ENCODE measurements around the gene TIAM1. TPM values are rescaled to one million over a fixed set of nuclear protein-coding genes. Genes with fewer than 3 reads are reported as not detected.

TIAM1 gene
- total RNA-seq, 1 experiment from 2014 or later = 7.8 TPM

- no peak overlapping the region for H3K27ac ChIP-seq
- H3K4me1 ChIP-seq (replicated peaks) = peaks cover 29% of the 10 kb centered on the region
- H3K36me3 ChIP-seq = no peaks in the 10 kb centered on the region
- no peak overlapping the region for H3K4me3 ChIP-seq
- H3K9me3 ChIP-seq (replicated peaks) = no peaks in the 10 kb centered on the region
- peak; percentile 65 to 70 for DNase-seq (ENCODE audit: low read depth in 1 of 2, low spot score in 2 of 2)
- H3K27me3 ChIP-seq (replicated peaks) = no peaks in the 10 kb centered on the region
Observed at GRCh38 chr21:31135531-31136184, 208.4 kb downstream of the TIAM1 start.

GRCh38 chr21:31133243-31133830 is 210.7 kb downstream of the TIAM1 start:
- Histone ChIP-seq H3K27ac (no peak overlapping the region), H3K27me3 (replicated peaks) (no peaks in the 10 kb centered on the region), H3K4me1 (replicated peaks) (peaks cover 38% of the 10 kb centered on the region), H3K4me3 (no peak overlapping the region), H3K9me3 (replicated peaks) (no peaks in the 10 kb centered on the region), H3K36me3 (no peaks in the 10 kb centered on the region)
- no peak for DNase-seq (ENCODE audit: low read depth in 1 of 2, low spot score in 2 of 2)

GRCh38 chr21:31132574-31133242 is 211.4 kb downstream of the TIAM1 start:
- Histone ChIP-seq H3K4me1 (replicated peaks) (peaks cover 42% of the 10 kb centered on the region), H3K4me3 (no peak overlapping the region), H3K36me3 (no peaks in the 10 kb centered on the region), H3K27me3 (replicated peaks) (no peaks in the 10 kb centered on the region), H3K27ac (no peak overlapping the region), H3K9me3 (replicated peaks) (no peaks in the 10 kb centered on the region)
- peak in 1 of 2 experiments; percentile 49 for DNase-seq (ENCODE audit: low read depth in 1 of 2, low spot score in 2 of 2)

- Histone ChIP-seq H3K36me3 (0 out of 2 replicates have a peak, but pooled peaks cover 3% of the 10 kb centered on the region), H3K9me3 (replicated peaks) (no peaks in the 10 kb centered on the region), H3K27me3 (replicated peaks) (no peaks in the 10 kb centered on the region), H3K4me1 (replicated peaks) (peaks cover 36% of the 10 kb centered on the region), H3K4me3 (no peak overlapping the region), H3K27ac (no peak overlapping the region)
- no peak for DNase-seq (ENCODE audit: low read depth in 1 of 2, low spot score in 2 of 2)
Observed at GRCh38 chr21:31130821-31131220, 213.2 kb downstream of the TIAM1 start.

GRCh38 chr21:31128234-31128633 is 215.8 kb downstream of the TIAM1 start:
- H3K36me3 ChIP-seq = 0 out of 2 replicates have a peak, but pooled peaks cover 3% of the 10 kb centered on the region
- no peak overlapping the region for H3K4me3 ChIP-seq
- H3K27me3 ChIP-seq (replicated peaks) = no peaks in the 10 kb centered on the region
- peaks cover 27% of the 10 kb centered on the region for H3K4me1 ChIP-seq (replicated peaks)
- peak overlapping the region; percentile 1; the same call in 1 of the 2 replicates for H3K27ac ChIP-seq
- H3K9me3 ChIP-seq (replicated peaks) = no peaks in the 10 kb centered on the region
- peak in 1 of 2 experiments; percentile 41 for DNase-seq (ENCODE audit: low read depth in 1 of 2, low spot score in 2 of 2)

GRCh38 chr21:31124010-31124409 is 220.1 kb downstream of the TIAM1 start:
- H3K4me3 ChIP-seq = no peak overlapping the region
- H3K4me1 ChIP-seq (replicated peaks) = peaks cover 15% of the 10 kb centered on the region
- no peaks in the 10 kb centered on the region for H3K9me3 ChIP-seq (replicated peaks)
- H3K27ac ChIP-seq = no peak overlapping the region
- no peak for DNase-seq (ENCODE audit: low read depth in 1 of 2, low spot score in 2 of 2)
- H3K27me3 ChIP-seq (replicated peaks) = no peaks in the 10 kb centered on the region
- 0 out of 2 replicates have a peak, but pooled peaks cover 3% of the 10 kb centered on the region for H3K36me3 ChIP-seq

GRCh38 chr21:31119199-31119598 is 224.9 kb downstream of the TIAM1 start:
- H3K4me1 ChIP-seq (replicated peaks) = peaks cover 22% of the 10 kb centered on the region

GRCh38 chr21:31117128-31117916 is 226.7 kb downstream of the TIAM1 start:
- no peaks in the 10 kb centered on the region for H3K9me3 ChIP-seq (replicated peaks)
- peaks cover 22% of the 10 kb centered on the region for H3K4me1 ChIP-seq (replicated peaks)
- peak; percentile 70 to 71 for DNase-seq (ENCODE audit: low read depth in 1 of 2, low spot score in 2 of 2)
- H3K36me3 ChIP-seq = no peaks in the 10 kb centered on the region
- no peaks in the 10 kb centered on the region for H3K27me3 ChIP-seq (replicated peaks)
- peak overlapping the region; percentile 67 for H3K27ac ChIP-seq
- no peak overlapping the region for H3K4me3 ChIP-seq

More at GRCh38 chr21:31119199-31119598, 224.9 kb downstream of the TIAM1 start:
- H3K9me3 ChIP-seq (replicated peaks) = no peaks in the 10 kb centered on the region
- no peak overlapping the region for H3K27ac ChIP-seq
- H3K4me3 ChIP-seq = no peak overlapping the region
- H3K27me3 ChIP-seq (replicated peaks) = no peaks in the 10 kb centered on the region
- DNase-seq (ENCODE audit: low read depth in 1 of 2, low spot score in 2 of 2) = no peak
- no peaks in the 10 kb centered on the region for H3K36me3 ChIP-seq

- H3K4me1 ChIP-seq (replicated peaks) = peaks cover 22% of the 10 kb centered on the region
- DNase-seq (ENCODE audit: low read depth in 1 of 2, low spot score in 2 of 2) = no peak
- H3K27ac ChIP-seq = no peak overlapping the region
- H3K36me3 ChIP-seq = no peaks in the 10 kb centered on the region
- no peak overlapping the region for H3K4me3 ChIP-seq
- H3K9me3 ChIP-seq (replicated peaks) = no peaks in the 10 kb centered on the region
- H3K27me3 ChIP-seq (replicated peaks) = no peaks in the 10 kb centered on the region
Observed at GRCh38 chr21:31115249-31115648, 228.8 kb downstream of the TIAM1 start.

GRCh38 chr21:31111093-31111492 is 233.0 kb downstream of the TIAM1 start:
- Histone ChIP-seq H3K9me3 (replicated peaks) (no peaks in the 10 kb centered on the region), H3K4me3 (no peak overlapping the region), H3K4me1 (replicated peaks) (peaks cover 14% of the 10 kb centered on the region), H3K27ac (no peak overlapping the region), H3K27me3 (replicated peaks) (no peaks in the 10 kb centered on the region), H3K36me3 (no peaks in the 10 kb centered on the region)
- no peak for DNase-seq (ENCODE audit: low read depth in 1 of 2, low spot score in 2 of 2)

GRCh38 chr21:31110430-31110829 is 233.6 kb downstream of the TIAM1 start:
- Histone ChIP-seq H3K27me3 (replicated peaks) (no peaks in the 10 kb centered on the region), H3K4me1 (replicated peaks) (peaks cover 12% of the 10 kb centered on the region)

GRCh38 chr21:31107871-31108270 is 236.2 kb downstream of the TIAM1 start:
- no peak overlapping the region for H3K4me3 ChIP-seq
- no peaks in the 10 kb centered on the region for H3K36me3 ChIP-seq
- no peak for DNase-seq (ENCODE audit: low read depth in 1 of 2, low spot score in 2 of 2)
- no peak overlapping the region for H3K27ac ChIP-seq
- H3K4me1 ChIP-seq (replicated peaks) = peaks cover 12% of the 10 kb centered on the region
- no peaks in the 10 kb centered on the region for H3K27me3 ChIP-seq (replicated peaks)
- no peaks in the 10 kb centered on the region for H3K9me3 ChIP-seq (replicated peaks)

More at GRCh38 chr21:31110430-31110829, 233.6 kb downstream of the TIAM1 start:
- Histone ChIP-seq H3K9me3 (replicated peaks) (no peaks in the 10 kb centered on the region), H3K36me3 (no peaks in the 10 kb centered on the region), H3K4me3 (no peak overlapping the region), H3K27ac (no peak overlapping the region)
- DNase-seq (ENCODE audit: low read depth in 1 of 2, low spot score in 2 of 2) = no peak

- DNase-seq (ENCODE audit: low read depth in 1 of 2, low spot score in 2 of 2) = no peak
- Histone ChIP-seq H3K4me1 (replicated peaks) (peaks cover 12% of the 10 kb centered on the region), H3K4me3 (no peak overlapping the region), H3K36me3 (no peaks in the 10 kb centered on the region), H3K27ac (no peak overlapping the region), H3K27me3 (replicated peaks) (no peaks in the 10 kb centered on the region), H3K9me3 (replicated peaks) (no peaks in the 10 kb centered on the region)
Observed at GRCh38 chr21:31107176-31107785, 236.8 kb downstream of the TIAM1 start.
